NT2/D1 (cell line): Measurements from ENCODE around the gene DSCAML1.

Experiments
- SUZ12 ChIP-seq: IDR thresholded peaks from 2 replicates; pipeline ENCODE4 v1.6.1; 2011; ENCODE audit not compliant: insufficient read length, insufficient read depth; ENCODE audit errors: extremely low read depth
- ZNF274 ChIP-seq: IDR thresholded peaks from 2 replicates; pipeline ENCODE4 v1.6.1; 2011; ENCODE audit warnings: mild to moderate bottlenecking, low read depth, low read length

- TF ChIP-seq ZNF274 (no peak), SUZ12 (no peak)
These were observed 337.1 kb downstream of the DSCAML1 start for GRCh38 chr11:117459979-117460300.
